Ramos (cell line): Measurements from ENCODE around the gene RPS2.
"Not testable (repeated sequence)": the region's sequence is repeated elsewhere in the genome, so short reads cannot be mapped to it uniquely, and the experiment has no call there.

Source experiments
- in situ Hi-C: fragments of 300-500 bp; cut with MboI; formaldehyde crosslinking; loops from one replicate; pipeline ENCODE4 v1.14.3; 2022; ENCODE audit warnings: low sequenced_read_pairs; ENCODE audit not compliant: unreplicated experiment

The RPS2 gene

GRCh38 chr16:1929578-1930337, 34.9 kb downstream of the RPS2 start:
- in situ Hi-C loops: loop anchor here (5.0 kb wide), 1 partner anchor 72 kb away; no protein-coding TSS in a partner anchor

GRCh38 chr16:1929105-1929504, 35.5 kb downstream of the RPS2 start:
- in situ Hi-C loops: no loop called here

- in situ Hi-C loops: no loop called here
Measured at GRCh38 chr16:1926271-1926670, 38.4 kb downstream of the RPS2 start.

- in situ Hi-C loops: no loop called here
Measured at GRCh38 chr16:1924095-1924494, 40.5 kb downstream of the RPS2 start.

- in situ Hi-C loops: no loop called here
Measured at GRCh38 chr16:1923299-1924034, 41.2 kb downstream of the RPS2 start.

GRCh38 chr16:1922357-1922756, 42.3 kb downstream of the RPS2 start:
- in situ Hi-C loops: no loop called here

GRCh38 chr16:1920727-1921171, 43.9 kb downstream of the RPS2 start:
- in situ Hi-C loops: no loop called here

GRCh38 chr16:1920122-1920521, 44.5 kb downstream of the RPS2 start:
- in situ Hi-C loops: not testable (repeated sequence)

GRCh38 chr16:1919327-1919998, 45.2 kb downstream of the RPS2 start:
- in situ Hi-C loops: no loop called here

- in situ Hi-C loops: no loop called here
Measured at GRCh38 chr16:1918351-1919326, 46.0 kb downstream of the RPS2 start, which contains the start of gene HS3ST6. Gene HS3ST6, minus strand, starts transcription at chr16:1918415. Its CDS starts 92 bp downstream, at chr16:1918323.

GRCh38 chr16:1917665-1918350, 46.8 kb downstream of the RPS2 start:
- in situ Hi-C loops: no loop called here

- in situ Hi-C loops: no loop called here
Measured at GRCh38 chr16:1917056-1917664, 47.5 kb downstream of the RPS2 start.

- in situ Hi-C loops: no loop called here
Measured at GRCh38 chr16:1916640-1916990, 48.0 kb downstream of the RPS2 start.

GRCh38 chr16:1915732-1916639, 48.6 kb downstream of the RPS2 start:
- in situ Hi-C loops: no loop called here

- in situ Hi-C loops: no loop called here
Measured at GRCh38 chr16:1914988-1915387, 49.6 kb downstream of the RPS2 start.

GRCh38 chr16:1914084-1914608, 50.5 kb downstream of the RPS2 start:
- in situ Hi-C loops: no loop called here

- in situ Hi-C loops: no loop called here
Measured at GRCh38 chr16:1913327-1914083, 51.1 kb downstream of the RPS2 start.
